ENCODE results near the gene ALKBH4.
"Not testable (repeated sequence)": the region's sequence is repeated elsewhere in the genome, so short reads cannot be mapped to it uniquely, and the experiment has no call there.

ALKBH4 gene

GRCh38 chr7:102474736-102475435 lies 10.2 kb upstream of the ALKBH4 start:
- DNase-seq: not testable (repeated sequence)

- DNase-seq: not testable (repeated sequence)
Measured at GRCh38 chr7:102474116-102474515, 9.5 kb upstream of the ALKBH4 start.

- DNase-seq: no peak
Measured at GRCh38 chr7:102473271-102473991, 8.8 kb upstream of the ALKBH4 start.

- DNase-seq: no peak
Measured at GRCh38 chr7:102472126-102473041, 7.7 kb upstream of the ALKBH4 start.

DNA sequence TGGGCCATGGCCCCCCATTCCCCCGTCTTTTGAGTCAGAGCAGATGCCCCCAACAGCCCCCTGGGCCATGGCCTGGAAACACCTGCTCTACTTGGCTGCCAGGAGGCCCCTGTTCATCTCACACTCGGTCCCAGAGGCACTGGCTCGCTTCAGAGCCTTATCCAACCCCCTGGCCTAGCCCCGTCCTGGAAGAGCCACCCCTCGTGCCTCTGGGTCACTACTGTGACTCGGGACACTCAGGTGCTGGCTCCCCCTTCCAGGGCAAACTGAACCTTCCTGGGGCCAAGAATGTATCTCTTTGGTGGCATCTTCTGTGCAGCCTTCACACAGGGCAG lies 7.1 kb upstream of the ALKBH4 start:
- no peak for DNase-seq

DNA sequence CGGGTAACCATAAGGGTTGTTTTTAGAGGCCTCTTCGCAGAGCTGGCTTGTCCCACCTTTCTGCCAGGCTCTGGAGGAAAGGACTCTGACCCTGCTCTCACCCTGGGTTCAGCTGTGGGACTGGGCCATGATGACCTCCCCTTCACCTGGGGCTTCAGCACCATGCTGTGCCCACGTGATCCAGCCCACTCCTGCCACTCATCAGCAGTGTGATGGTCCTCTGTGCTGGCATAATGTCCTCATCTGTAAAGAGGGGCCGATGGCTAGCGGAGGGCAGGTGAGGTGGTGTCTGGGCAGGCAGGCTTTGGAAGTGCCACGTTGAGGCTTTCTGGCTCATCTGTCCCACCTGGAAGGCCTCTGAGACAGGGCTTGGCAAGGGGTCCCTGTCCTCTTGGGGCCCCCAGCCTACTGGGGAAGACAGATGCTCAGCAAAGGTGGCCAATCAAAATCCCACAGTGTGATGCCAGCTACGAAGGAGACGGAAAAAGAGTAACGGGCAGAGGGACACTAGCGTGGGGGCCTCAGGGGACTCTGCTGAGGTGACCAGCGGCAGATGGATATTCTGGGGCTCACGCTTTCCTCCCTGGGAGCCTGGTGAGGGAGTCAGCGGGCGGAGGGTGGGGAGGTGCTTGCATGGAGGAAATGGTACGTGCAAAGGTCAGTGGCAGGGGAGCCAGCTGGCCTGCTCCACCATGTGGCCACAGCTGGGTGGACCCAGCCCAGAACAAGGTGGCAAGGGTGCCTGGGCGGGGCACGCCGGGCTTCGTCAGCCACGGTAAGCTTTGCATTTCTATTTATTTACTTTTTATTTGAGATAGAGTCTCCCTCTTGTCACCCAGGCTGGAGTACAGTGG lies 5.5 kb upstream of the ALKBH4 start:
- DNase-seq: no peak

DNA sequence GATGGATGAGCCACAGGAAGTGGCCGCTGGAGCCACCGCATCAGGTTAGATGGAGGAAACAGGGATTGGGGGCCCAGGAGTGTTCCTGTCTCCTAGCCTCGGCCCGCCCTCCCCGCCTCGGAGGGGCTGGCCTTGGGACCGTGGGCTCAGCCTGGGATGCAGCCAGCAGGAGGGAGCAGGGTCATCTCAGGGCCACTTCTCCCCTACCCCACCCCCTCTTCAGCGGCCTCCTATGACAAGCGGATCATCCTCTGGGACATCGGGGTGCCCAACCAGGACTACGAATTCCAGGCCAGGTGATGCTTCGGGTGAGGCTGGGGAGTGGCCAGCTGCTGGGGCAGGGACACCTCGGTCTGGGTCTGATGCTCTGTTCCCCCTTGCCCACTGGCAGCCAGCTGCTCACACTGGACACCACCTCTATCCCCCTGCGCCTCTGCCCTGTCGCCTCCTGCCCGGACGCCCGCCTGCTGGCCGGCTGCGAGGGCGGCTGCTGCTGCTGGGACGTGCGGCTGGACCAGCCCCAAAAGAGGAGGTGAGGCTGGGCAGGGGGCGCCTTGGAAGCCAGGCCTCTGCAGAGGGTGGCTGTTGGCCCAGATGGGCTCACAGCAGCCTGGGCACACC lies 4.8 kb upstream of the ALKBH4 start:
- no peak for DNase-seq

DNA sequence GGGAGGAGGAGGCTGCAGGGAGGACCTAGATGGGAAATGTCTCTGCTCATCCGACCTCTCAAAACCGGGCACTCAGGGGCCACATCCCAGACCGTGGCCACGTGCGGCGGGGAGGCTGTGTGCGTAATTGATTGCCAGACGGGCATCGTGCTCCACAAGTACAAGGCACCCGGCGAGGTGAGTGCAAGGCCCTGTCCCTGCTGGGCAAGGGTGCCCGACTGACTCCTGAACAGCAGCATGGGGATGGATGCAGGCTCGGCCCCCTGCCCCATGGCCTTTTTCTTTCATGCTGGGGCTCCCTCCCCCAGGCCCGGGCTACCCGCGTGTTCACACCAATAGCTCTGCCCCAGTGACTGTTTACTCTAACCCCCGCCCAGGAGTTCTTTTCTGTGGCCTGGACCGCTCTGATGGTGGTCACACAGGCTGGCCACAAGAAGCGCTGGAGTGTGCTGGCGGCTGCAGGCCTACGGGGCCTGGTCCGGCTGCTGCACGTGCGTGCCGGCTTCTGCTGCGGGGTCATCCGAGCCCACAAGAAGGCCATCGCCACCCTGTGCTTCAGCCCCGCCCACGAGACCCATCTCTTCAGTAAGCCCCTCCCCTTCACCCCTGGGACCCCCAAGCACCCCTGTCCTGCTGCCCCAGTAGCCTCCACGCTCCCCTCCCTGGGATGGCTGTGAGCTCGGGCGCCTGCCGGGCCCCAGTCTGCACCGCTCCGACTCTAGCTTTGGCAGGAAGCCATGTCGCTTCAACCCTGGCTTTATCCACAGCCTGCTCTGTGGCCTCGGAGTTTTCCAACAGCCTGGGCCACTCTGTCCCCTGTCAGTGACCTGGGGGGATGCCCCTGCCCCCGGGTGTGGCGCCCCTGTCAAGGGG lies 4.1 kb upstream of the ALKBH4 start:
- no peak for DNase-seq

DNA sequence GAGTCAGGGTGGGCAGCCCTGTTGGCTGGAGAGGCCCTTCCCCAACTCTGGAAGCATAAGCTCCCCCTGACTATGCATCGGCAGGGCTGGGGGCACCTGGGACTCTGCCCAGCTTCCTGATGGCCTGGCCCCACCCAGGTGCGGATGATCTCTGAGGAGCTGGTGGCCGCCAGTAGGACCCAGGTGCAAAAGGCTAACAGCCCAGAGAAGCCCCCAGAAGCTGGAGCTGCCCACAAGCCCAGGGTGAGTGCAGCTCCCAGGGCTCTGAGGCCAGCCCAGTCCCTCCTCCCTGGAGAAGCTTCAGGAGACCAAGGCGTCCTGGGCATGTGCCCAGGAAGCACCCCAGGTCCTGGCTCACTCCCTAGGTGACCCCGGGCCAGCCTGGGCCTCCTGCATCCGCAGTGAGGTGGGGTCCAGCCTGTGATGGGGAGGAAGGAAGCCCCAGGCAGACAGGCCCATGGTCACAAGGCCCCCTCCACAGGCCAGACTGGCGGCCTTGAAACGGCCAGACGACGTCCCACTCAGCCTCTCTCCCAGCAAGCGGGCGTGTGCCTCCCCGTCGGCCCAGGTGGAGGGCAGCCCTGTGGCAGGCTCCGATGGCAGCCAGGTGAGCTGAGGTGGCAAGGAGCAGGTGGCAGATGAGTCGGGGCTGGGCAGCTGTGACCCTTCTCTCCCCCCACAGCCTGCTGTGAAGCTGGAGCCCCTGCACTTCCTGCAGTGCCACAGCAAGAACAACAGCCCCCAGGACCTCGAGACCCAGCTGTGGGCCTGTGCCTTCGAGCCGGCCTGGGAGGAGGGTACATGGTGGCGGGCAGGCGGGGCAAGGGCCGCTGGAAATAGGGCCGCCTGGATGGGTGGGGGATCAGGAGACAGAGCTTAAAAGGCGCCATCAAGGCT lies 3.2 kb upstream of the ALKBH4 start:
- DNase-seq: no peak

- no peak for DNase-seq
Measured at GRCh38 chr7:102466097-102466496, 1.4 kb upstream of the ALKBH4 start.

DNA sequence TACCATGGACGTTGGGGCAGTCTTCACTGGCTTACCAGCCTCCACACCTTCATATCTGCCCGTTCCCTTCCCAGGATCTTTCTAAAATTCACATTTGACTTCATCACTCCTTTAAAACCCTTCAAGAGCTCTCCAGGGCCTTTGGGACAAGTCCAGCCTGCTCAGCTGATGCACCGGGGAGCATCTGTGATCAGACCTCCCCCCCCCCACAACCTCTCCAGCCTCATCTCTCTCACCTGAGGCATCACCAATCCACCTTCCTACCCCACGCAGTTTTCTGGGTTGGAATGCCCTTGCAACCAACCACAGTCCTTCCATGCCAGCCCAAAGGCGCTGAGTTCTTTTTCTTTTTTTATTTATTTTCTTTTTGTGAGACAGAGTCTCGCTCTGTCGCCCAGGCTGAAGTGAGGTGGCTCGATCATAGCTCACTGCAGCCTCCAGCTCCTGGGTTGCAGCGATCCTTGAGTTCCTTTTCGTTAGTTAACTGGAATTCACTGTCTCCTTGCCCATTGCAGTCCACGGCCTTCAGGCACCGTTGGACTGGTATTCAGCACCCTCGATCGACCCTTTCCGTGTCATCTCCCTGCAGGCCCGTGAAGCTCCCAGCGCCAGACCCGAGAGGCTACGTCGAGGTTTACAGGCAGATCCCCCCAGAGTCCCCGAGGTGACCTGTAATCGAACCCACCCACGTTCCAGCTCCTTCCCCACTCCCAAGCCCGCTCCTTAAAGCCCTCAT lies 654 bp downstream of the ALKBH4 start:
- no peak for DNase-seq

DNA sequence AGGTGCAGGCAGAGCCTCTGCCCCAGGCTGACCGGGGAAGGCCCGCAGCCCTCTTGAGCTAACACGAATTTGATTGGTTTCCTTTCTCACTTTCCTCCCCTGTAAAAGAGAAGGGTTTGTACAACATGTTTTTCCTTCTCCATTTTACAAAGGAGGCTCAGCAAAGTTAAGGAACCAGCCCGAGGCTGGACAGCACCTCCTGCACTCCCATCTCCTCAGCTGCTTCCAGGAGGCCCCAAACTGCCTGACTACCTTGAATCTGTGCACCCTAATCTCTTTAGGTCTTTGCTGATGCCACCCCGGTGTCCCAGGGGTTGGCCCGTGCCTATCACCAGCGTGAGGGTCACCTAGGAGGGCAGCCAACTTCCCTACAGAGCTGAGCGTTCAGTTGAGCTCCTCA lies 4.2 kb downstream of the ALKBH4 start:
- no peak for DNase-seq

- no peak for DNase-seq
Measured at GRCh38 chr7:102459221-102459844, 5.3 kb downstream of the ALKBH4 start.

DNA sequence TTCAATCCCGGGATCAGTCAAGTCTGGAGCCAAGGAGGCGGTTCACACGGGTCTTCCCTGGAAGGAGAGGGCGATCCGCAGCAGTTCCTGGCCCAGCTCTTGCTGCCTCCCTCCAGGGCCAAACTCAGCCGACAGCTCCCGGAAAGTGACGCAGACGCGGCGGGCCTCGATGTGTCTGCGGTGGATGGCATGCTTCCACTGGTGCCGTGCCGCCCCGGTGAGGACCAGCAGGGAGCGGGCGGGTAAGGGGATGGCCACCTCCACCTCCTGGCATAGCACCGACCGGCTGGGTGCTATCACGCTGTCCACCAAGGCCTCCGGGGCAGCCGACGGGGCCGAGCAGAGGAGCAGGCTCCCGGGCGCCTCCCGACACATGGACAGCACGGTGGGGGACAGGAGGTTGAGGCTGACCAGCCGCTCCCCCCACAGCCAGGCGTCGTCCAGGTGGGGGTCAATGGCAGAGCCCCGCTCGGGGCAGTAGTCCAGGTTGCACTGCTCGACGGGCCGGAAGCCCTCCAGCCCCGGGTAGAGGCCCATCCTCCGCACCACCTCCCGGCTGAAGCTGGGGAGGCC lies 7.2 kb downstream of the ALKBH4 start:
- no peak for DNase-seq

DNA sequence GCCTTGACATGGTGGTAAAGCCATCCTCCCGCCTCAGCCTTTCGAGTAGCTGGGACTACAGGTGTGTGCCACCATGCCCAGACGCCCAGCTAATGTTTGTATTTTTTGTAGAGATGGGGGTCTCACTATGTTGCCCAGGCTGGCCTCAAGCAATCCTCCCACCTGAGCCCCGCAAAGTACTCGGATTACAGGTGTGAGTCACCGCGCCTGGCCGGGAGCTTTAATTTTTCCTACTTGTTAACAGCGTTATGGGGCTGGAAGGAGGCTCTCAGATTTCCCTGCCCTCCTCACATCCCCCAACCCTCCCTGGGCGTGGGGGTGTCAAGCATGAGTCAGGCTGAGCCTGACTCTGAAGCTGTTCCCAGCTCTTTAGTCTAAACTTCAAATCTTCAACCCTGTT lies 8.3 kb downstream of the ALKBH4 start:
- no peak for DNase-seq

DNA sequence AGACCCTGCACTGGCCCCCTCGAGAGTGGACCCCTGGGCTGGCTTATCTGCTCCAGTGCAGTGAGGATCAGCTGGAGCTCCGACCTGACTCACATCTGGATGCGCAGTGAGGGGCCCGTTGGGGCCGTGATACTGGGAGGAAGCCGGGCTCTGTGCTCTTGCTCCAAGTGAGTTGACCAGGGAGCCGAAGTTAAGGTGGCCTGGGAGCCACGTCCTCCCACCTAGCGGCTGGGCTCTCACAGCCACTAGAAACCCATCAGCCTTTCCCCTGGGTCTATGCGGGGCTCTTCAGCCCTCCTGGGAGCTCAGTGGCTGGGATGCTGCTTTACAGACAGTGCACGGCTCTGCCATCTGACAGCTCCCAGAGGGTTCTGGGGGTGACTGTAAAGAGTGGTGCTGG lies 9.1 kb downstream of the ALKBH4 start:
- no peak for DNase-seq

GRCh38 chr7:102454932-102455331 lies 9.7 kb downstream of the ALKBH4 start:
- not testable (repeated sequence) for DNase-seq

DNA sequence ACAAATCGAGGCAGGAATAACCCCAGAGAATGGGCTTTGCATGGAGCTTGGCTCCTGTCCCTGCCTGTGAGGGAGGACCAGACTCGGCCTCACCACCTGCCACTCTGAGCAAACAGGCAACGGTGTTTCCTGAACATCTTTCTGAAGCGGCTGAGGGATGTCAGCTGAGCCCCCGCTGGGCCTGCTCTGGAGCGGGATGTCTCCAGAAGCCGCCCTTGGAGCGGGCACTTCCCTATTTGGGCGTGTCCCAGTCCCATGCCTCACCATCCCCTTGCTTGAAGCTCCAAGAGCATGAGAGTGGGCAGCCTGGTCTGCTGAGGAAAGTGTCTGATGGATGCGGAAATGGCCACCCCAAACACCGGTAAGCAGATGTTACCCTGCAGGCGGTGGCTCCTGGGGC lies 10.2 kb downstream of the ALKBH4 start:
- no peak for DNase-seq

GRCh38 chr7:102453319-102453718 lies 11.3 kb downstream of the ALKBH4 start:
- no peak for DNase-seq
